ENCODE results near the gene FGF8. TPM values are rescaled to one million over a fixed set of nuclear protein-coding genes. Genes with fewer than 3 reads are reported as not detected.
A peak's percentile ranks its signal among the peaks of the same experiment; 100 is the strongest.

The FGF8 gene
- polyA plus RNA-seq, 4 donors = 0.12 TPM; not detected in 3

- DNase-seq (no peak), FAIRE-seq (no peak)
- H3K27me3 ChIP-seq (ENCODE audit: control insufficient read depth in 3 of 3, insufficient read depth in 3 of 3, low read length in 3 of 3) = peaks cover 5 to 82% (median 41%) of the 10 kb centered on the region in 3 donors
- H3K9me3 ChIP-seq (ENCODE audit: control insufficient read depth in 2 of 2, insufficient read depth in 1 of 2, low read depth in 1 of 2, low read length in 1 of 2) = no peaks in the 10 kb centered on the region
- no peak overlapping the region for H3K27ac ChIP-seq (ENCODE audit: low read depth in 1 of 3, low read length in 2 of 3)
- no peaks in the 10 kb centered on the region for H3K36me3 ChIP-seq (ENCODE audit: control insufficient read depth in 3 of 3, insufficient read depth in 2 of 3, low read depth in 1 of 3, low read length in 3 of 3)
- H3K4me1 ChIP-seq (ENCODE audit: control insufficient read depth in 3 of 3, insufficient read depth in 2 of 3, low read depth in 1 of 3, low read length in 2 of 3) = peaks cover 0 to 12% (median 0%) of the 10 kb centered on the region in 3 donors
- WGBS, 3 donors = 50 to 57% (median 55%) methylated on average over 14 of the region's 14 CpGs
- H3K4me3 ChIP-seq (ENCODE audit: low read depth in 1 of 3, low read length in 3 of 3) = no peak overlapping the region
Observed at GRCh38 chr10:101767966-101768790, 7.7 kb downstream of the FGF8 start.

- WGBS, 3 donors = 12 to 38% (median 18%) methylated on average over 6 of the region's 6 CpGs
Observed at GRCh38 chr10:101767600-101767945, 8.3 kb downstream of the FGF8 start.

GRCh38 chr10:101766753-101767599, 8.9 kb downstream of the FGF8 start:
- no peak for DNase-seq
- Histone ChIP-seq H3K27me3 (ENCODE audit: control insufficient read depth in 3 of 3, insufficient read depth in 3 of 3, low read length in 3 of 3) (peaks cover 5 to 76% (median 29%) of the 10 kb centered on the region in 3 donors), H3K36me3 (ENCODE audit: control insufficient read depth in 3 of 3, insufficient read depth in 2 of 3, low read depth in 1 of 3, low read length in 3 of 3) (no peaks in the 10 kb centered on the region)

More at GRCh38 chr10:101767600-101767945, 8.3 kb downstream of the FGF8 start:
- H3K4me1 ChIP-seq (ENCODE audit: control insufficient read depth in 3 of 3, insufficient read depth in 2 of 3, low read depth in 1 of 3, low read length in 2 of 3) = peaks cover 0 to 12% (median 0%) of the 10 kb centered on the region in 3 donors
- H3K4me3 ChIP-seq (ENCODE audit: low read depth in 1 of 3, low read length in 3 of 3) = no peak overlapping the region
- FAIRE-seq = no peak
- H3K27ac ChIP-seq (ENCODE audit: low read depth in 1 of 3, low read length in 2 of 3) = no peak overlapping the region
- H3K36me3 ChIP-seq (ENCODE audit: control insufficient read depth in 3 of 3, insufficient read depth in 2 of 3, low read depth in 1 of 3, low read length in 3 of 3) = no peaks in the 10 kb centered on the region
- peaks cover 5 to 80% (median 35%) of the 10 kb centered on the region in 3 donors for H3K27me3 ChIP-seq (ENCODE audit: control insufficient read depth in 3 of 3, insufficient read depth in 3 of 3, low read length in 3 of 3)
- peak in 1 of 2 donors; percentile 17 for DNase-seq
- no peaks in the 10 kb centered on the region for H3K9me3 ChIP-seq (ENCODE audit: control insufficient read depth in 2 of 2, insufficient read depth in 1 of 2, low read depth in 1 of 2, low read length in 1 of 2)

DNA sequence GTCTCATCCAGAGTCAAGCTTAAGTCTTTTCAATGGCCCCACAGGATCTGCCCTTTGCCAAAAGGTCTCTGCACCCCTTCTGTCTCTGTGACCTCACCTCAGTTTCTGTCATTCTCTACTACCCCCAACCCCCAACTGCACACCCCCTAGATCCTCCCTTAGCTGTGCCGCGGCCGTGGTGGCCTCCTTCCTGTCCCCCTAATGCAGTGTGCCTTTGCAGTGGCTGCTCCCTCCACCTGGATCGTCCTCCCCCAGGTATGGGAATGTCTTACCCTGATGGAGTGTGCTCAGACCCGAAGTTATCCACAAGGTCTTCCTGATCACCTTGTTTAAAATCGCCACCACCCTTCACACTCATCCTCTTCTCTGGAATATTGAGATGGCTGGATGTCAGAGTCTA, 9.6 kb downstream of the FGF8 start:
- Histone ChIP-seq H3K27ac (ENCODE audit: low read depth in 1 of 3, low read length in 2 of 3) (no peak overlapping the region), H3K27me3 (ENCODE audit: control insufficient read depth in 3 of 3, insufficient read depth in 3 of 3, low read length in 3 of 3) (peaks cover 5 to 69% (median 25%) of the 10 kb centered on the region in 3 donors), H3K4me1 (ENCODE audit: control insufficient read depth in 3 of 3, insufficient read depth in 2 of 3, low read depth in 1 of 3, low read length in 2 of 3) (peaks cover 0 to 12% (median 0%) of the 10 kb centered on the region in 3 donors), H3K4me3 (ENCODE audit: low read depth in 1 of 3, low read length in 3 of 3) (no peak overlapping the region), H3K9me3 (ENCODE audit: control insufficient read depth in 2 of 2, insufficient read depth in 1 of 2, low read depth in 1 of 2, low read length in 1 of 2) (no peaks in the 10 kb centered on the region), H3K36me3 (ENCODE audit: control insufficient read depth in 3 of 3, insufficient read depth in 2 of 3, low read depth in 1 of 3, low read length in 3 of 3) (no peaks in the 10 kb centered on the region)
- 79 to 83% (median 82%) methylated on average over 6 of the region's 6 CpGs for WGBS, 3 donors
- no peak for DNase-seq
- FAIRE-seq = no peak

More at GRCh38 chr10:101766753-101767599, 8.9 kb downstream of the FGF8 start:
- Histone ChIP-seq H3K4me1 (ENCODE audit: control insufficient read depth in 3 of 3, insufficient read depth in 2 of 3, low read depth in 1 of 3, low read length in 2 of 3) (peaks cover 0 to 12% (median 0%) of the 10 kb centered on the region in 3 donors), H3K4me3 (ENCODE audit: low read depth in 1 of 3, low read length in 3 of 3) (no peak overlapping the region), H3K9me3 (ENCODE audit: control insufficient read depth in 2 of 2, insufficient read depth in 1 of 2, low read depth in 1 of 2, low read length in 1 of 2) (no peaks in the 10 kb centered on the region), H3K27ac (ENCODE audit: low read depth in 1 of 3, low read length in 2 of 3) (no peak overlapping the region)
- FAIRE-seq = no peak
- 24 to 57% (median 49%) methylated on average over 11 to 12 of the region's 12 CpGs for WGBS, 3 donors

DNA sequence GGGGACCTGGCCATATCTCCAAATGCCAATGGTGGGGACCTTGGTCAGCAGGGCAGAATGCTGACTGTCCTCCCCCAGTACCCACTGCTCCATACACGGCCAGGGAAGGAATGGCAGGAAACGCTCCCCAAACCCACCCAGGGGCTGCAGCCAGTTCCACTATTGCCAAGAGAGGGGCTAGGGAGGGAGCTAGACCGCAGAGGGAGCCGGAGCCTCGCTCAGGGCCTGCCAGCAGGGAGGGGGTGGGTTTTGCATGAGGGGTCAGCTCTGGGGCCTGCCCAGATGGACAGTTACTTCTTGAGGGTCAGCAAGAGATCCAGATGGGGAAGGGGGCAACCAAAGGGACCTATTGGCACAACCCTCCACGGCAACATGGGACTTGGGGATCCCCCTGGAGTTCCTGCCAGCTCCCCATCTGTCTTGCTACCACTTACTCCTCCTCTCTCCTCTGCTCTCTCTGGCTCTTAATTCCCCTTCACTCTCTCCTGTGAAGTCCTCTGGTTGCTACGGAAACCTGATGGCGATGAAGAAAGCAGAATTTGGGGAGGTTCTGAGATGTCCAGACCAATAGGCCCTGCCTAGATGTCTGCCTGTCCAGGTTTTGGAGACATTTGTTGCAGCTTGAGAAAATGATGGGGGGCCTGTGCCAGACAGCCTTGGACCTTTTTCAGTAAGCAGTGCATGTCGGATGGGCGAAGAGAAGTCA, 12.6 kb downstream of the FGF8 start:
- no peak overlapping the region for H3K27ac ChIP-seq (ENCODE audit: low read depth in 1 of 3, low read length in 2 of 3)
- peaks cover 0 to 12% (median 0%) of the 10 kb centered on the region in 3 donors for H3K4me1 ChIP-seq (ENCODE audit: control insufficient read depth in 3 of 3, insufficient read depth in 2 of 3, low read depth in 1 of 3, low read length in 2 of 3)
- FAIRE-seq = no peak
- H3K9me3 ChIP-seq (ENCODE audit: control insufficient read depth in 2 of 2, insufficient read depth in 1 of 2, low read depth in 1 of 2, low read length in 1 of 2) = no peaks in the 10 kb centered on the region
- H3K27me3 ChIP-seq (ENCODE audit: control insufficient read depth in 3 of 3, insufficient read depth in 3 of 3, low read length in 3 of 3) = peaks cover 8 to 55% (median 10%) of the 10 kb centered on the region in 3 donors
- WGBS, 3 donors = 73 to 87% (median 83%) methylated on average over 10 of the region's 10 CpGs
- DNase-seq = no peak
- H3K4me3 ChIP-seq (ENCODE audit: low read depth in 1 of 3, low read length in 3 of 3) = no peak overlapping the region
- H3K36me3 ChIP-seq (ENCODE audit: control insufficient read depth in 3 of 3, insufficient read depth in 2 of 3, low read depth in 1 of 3, low read length in 3 of 3) = no peaks in the 10 kb centered on the region

DNA sequence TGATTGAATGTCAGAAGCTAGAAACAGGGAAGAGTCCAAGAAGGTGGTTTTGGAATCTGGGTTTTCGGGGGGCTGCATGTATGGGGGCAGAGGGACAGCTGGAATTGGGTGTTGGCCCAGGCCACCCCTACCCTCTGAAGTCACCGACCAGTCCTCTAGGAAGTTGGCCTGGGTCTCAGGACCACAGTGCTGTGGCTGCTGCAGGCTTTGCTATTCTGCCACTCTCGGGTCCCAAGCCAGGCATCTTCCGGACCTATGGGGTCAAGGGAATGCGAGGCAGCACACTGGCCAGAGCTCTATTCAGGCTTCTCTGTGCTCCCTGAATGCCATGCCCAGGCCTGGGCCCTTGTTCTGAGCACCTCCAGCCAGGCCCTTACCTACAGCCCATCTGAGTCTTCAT, 13.2 kb downstream of the FGF8 start:
- no peak overlapping the region for H3K27ac ChIP-seq (ENCODE audit: low read depth in 1 of 3, low read length in 2 of 3)
- FAIRE-seq (no peak), DNase-seq (no peak)
- H3K9me3 ChIP-seq (ENCODE audit: control insufficient read depth in 2 of 2, insufficient read depth in 1 of 2, low read depth in 1 of 2, low read length in 1 of 2) = no peaks in the 10 kb centered on the region
- 89 to 93% (median 92%) methylated on average over 5 of the region's 5 CpGs for WGBS, 3 donors
- no peaks in the 10 kb centered on the region for H3K36me3 ChIP-seq (ENCODE audit: control insufficient read depth in 3 of 3, insufficient read depth in 2 of 3, low read depth in 1 of 3, low read length in 3 of 3)
- peaks cover 8 to 49% (median 9%) of the 10 kb centered on the region in 3 donors for H3K27me3 ChIP-seq (ENCODE audit: control insufficient read depth in 3 of 3, insufficient read depth in 3 of 3, low read length in 3 of 3)
- H3K4me3 ChIP-seq (ENCODE audit: low read depth in 1 of 3, low read length in 3 of 3) = no peak overlapping the region
- peaks cover 0 to 6% (median 0%) of the 10 kb centered on the region in 3 donors for H3K4me1 ChIP-seq (ENCODE audit: control insufficient read depth in 3 of 3, insufficient read depth in 2 of 3, low read depth in 1 of 3, low read length in 2 of 3)

DNA sequence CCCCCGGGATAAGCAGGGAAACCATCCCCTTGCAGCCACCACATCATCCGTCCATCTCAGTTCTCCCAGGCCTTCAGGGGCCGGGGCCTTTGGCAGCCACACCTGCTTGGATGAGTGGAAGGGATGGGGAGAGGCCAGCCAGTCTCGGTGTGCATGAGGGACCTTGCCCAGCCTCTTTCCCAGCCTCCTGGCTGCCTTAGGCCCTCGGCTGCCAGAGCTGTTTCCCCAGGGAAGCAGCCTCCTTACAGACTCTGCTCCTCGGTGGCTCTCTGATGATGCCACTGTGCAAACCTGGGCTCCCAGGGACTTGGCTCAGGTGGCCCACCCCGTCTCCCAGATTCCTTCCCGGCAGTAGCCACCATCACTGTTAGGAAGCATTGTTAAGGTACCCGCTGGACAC, 14.7 kb downstream of the FGF8 start:
- WGBS, 3 donors = 58 to 80% (median 64%) methylated on average over 9 of the region's 9 CpGs
- Histone ChIP-seq H3K4me1 (ENCODE audit: control insufficient read depth in 3 of 3, insufficient read depth in 2 of 3, low read depth in 1 of 3, low read length in 2 of 3) (no peaks in the 10 kb centered on the region), H3K4me3 (ENCODE audit: low read depth in 1 of 3, low read length in 3 of 3) (no peak overlapping the region), H3K36me3 (ENCODE audit: control insufficient read depth in 3 of 3, insufficient read depth in 2 of 3, low read depth in 1 of 3, low read length in 3 of 3) (no peaks in the 10 kb centered on the region), H3K9me3 (ENCODE audit: control insufficient read depth in 2 of 2, insufficient read depth in 1 of 2, low read depth in 1 of 2, low read length in 1 of 2) (no peaks in the 10 kb centered on the region), H3K27ac (ENCODE audit: low read depth in 1 of 3, low read length in 2 of 3) (no peak overlapping the region), H3K27me3 (ENCODE audit: control insufficient read depth in 3 of 3, insufficient read depth in 3 of 3, low read length in 3 of 3) (peaks cover 7 to 42% (median 8%) of the 10 kb centered on the region in 3 donors)
- DNase-seq (no peak), FAIRE-seq (no peak)

DNA sequence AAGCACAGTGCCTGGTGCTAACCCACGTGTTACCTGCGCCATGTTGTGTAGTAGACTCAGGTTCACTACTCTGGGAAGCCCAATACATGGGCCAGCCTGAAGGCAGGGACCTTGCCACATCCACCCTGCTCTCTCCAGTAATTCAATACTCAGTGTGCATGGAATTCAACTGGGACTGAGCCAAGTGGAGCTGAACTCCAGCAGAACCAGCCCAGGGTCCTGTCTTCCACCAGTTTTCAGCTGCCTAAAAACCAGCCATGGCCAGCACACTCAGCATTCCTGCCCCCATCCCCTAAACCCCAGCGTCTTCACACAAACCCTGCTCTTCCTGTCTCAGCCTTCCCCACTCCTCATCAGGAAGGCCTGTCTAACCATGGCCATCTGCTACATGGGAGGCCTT, 15.4 kb downstream of the FGF8 start:
- H3K27me3 ChIP-seq (ENCODE audit: control insufficient read depth in 3 of 3, insufficient read depth in 3 of 3, low read length in 3 of 3) = peaks cover 7 to 34% (median 8%) of the 10 kb centered on the region in 3 donors

More for the DNA sequence above, 15.4 kb downstream of the FGF8 start:
- WGBS, 3 donors = 73 to 88% (median 81%) methylated on average over 3 of the region's 3 CpGs
- Histone ChIP-seq H3K4me3 (ENCODE audit: low read depth in 1 of 3, low read length in 3 of 3) (no peak overlapping the region), H3K36me3 (ENCODE audit: control insufficient read depth in 3 of 3, insufficient read depth in 2 of 3, low read depth in 1 of 3, low read length in 3 of 3) (no peaks in the 10 kb centered on the region), H3K27ac (ENCODE audit: low read depth in 1 of 3, low read length in 2 of 3) (no peak overlapping the region), H3K9me3 (ENCODE audit: control insufficient read depth in 2 of 2, insufficient read depth in 1 of 2, low read depth in 1 of 2, low read length in 1 of 2) (no peaks in the 10 kb centered on the region), H3K4me1 (ENCODE audit: control insufficient read depth in 3 of 3, insufficient read depth in 2 of 3, low read depth in 1 of 3, low read length in 2 of 3) (no peaks in the 10 kb centered on the region)
- DNase-seq (no peak), FAIRE-seq (no peak)
